Gastrocnemius medialis (tissue), 4 donors: ENCODE measurements around the gene APBA2.

Experiments
- CTCF ChIP-seq, 5 experiments: fragments of 450-650 bp in 3 of 5; fragments of 200-600 bp in 2 of 5; sonication (generic) in 2 of 5; IDR thresholded peaks in 4 of 5; conservative IDR thresholded peaks in 1 of 5; 1 replicate in 4 of 5; 2 replicates in 1 of 5; pipeline ENCODE4 v1.5.1; 2016 to 2019; ENCODE audit warnings: antibody characterized with exemption in 5 of 5, mild to moderate bottlenecking in 3 of 5, moderate library complexity in 3 of 5
- POLR2A ChIP-seq, 2 donors: fragments of 450-650 bp; IDR thresholded peaks; one replicate each; pipeline ENCODE4 v1.6.1; 2017; ENCODE audit warnings: antibody characterized with exemption in 2 of 2, mild to moderate bottlenecking in 2 of 2, moderate library complexity in 2 of 2

GRCh38 chr15:29093065-29093435 lies 207.3 kb downstream of the APBA2 start:
- TF ChIP-seq CTCF (IDR thresholded peaks at IDR 0.05 in 4 of 5, conservative IDR thresholded peaks at IDR 0.05 in 1 of 5) (no peak), POLR2A (IDR thresholded peaks at IDR 0.05) (no peak)
